DOHH2 (cell line): ENCODE data around the gene ZNF253.
"Not testable (repeated sequence)": the region's sequence is repeated elsewhere in the genome, so short reads cannot be mapped to it uniquely, and the experiment has no call there.

Experiments used
- H3F3A ChIP-seq: fragments of 200-600 bp; sonication (generic), shearing (Covaris generic); 2 replicates; pipeline ENCODE4 v1.6.0; 2016; ENCODE audit warnings: antibody characterized with exemption, mild to moderate bottlenecking; ENCODE audit not compliant: control insufficient read depth, insufficient read depth
- H3K27ac ChIP-seq: fragments of 200-600 bp; sonication (generic); 2 replicates; pipeline ENCODE4 v1.5.1; 2014; ENCODE audit warnings: low read depth, mild to moderate bottlenecking, low read length, moderate library complexity
- H3K27me3 ChIP-seq: fragments of 200-600 bp; sonication (generic); 2 replicates; pipeline ENCODE4 v1.6.1; 2014; ENCODE audit warnings: mild to moderate bottlenecking, low read length, mixed read lengths; ENCODE audit not compliant: control insufficient read depth
- H3K36me3 ChIP-seq: fragments of 200-600 bp; sonication (generic); 2 replicates; pipeline ENCODE4 v1.6.1; 2014; ENCODE audit warnings: mild to moderate bottlenecking, low read length, moderate library complexity, mixed read lengths; ENCODE audit not compliant: control insufficient read depth
- H3K4me1 ChIP-seq: fragments of 200-600 bp; sonication (generic); 2 replicates; pipeline ENCODE4 v1.6.1; 2014; ENCODE audit warnings: mild to moderate bottlenecking, low read length, mixed read lengths; ENCODE audit not compliant: control insufficient read depth
- H3K4me2 ChIP-seq: fragments of 200-600 bp; sonication (generic); 2 replicates; pipeline ENCODE4 v1.6.0; 2014; ENCODE audit warnings: mild to moderate bottlenecking, low read length, moderate library complexity
- H3K4me3 ChIP-seq: fragments of 200-600 bp; sonication (generic); 2 replicates; pipeline ENCODE4 v1.5.1; 2014; ENCODE audit warnings: mild to moderate bottlenecking, low read length, mixed read lengths
- H3K79me2 ChIP-seq: fragments of 200-600 bp; sonication (generic); 2 replicates; pipeline ENCODE4 v1.6.1; 2014; ENCODE audit warnings: mild to moderate bottlenecking, low read length, mixed read lengths; ENCODE audit not compliant: control insufficient read depth
- H3K9me2 ChIP-seq: fragments of 200-600 bp; sonication (generic); replicated peaks from 2 replicates; pipeline ENCODE4 v1.6.1; 2014; ENCODE audit warnings: mild to moderate bottlenecking, low read length, mixed read lengths; ENCODE audit not compliant: control insufficient read depth
- H3K9me3 ChIP-seq: fragments of 200-600 bp; sonication (generic); 2 replicates; pipeline ENCODE4 v1.6.1; 2014; ENCODE audit warnings: antibody characterized with exemption, low read length, mixed read lengths; ENCODE audit not compliant: control insufficient read depth, insufficient read depth
- H4K20me1 ChIP-seq: fragments of 200-600 bp; sonication (generic); 2 replicates; pipeline ENCODE4 v1.6.0; 2014; ENCODE audit warnings: low read depth, mild to moderate bottlenecking, antibody characterized with exemption, low read length, moderate library complexity; ENCODE audit not compliant: control insufficient read depth, insufficient read depth
- CTCF ChIP-seq: fragments of 200-600 bp; sonication (generic); IDR thresholded peaks from one replicate; pipeline ENCODE4 v1.5.1; 2014; ENCODE audit warnings: antibody characterized with exemption, mild to moderate bottlenecking, low read depth, low read length; ENCODE audit not compliant: poor library complexity, severe bottlenecking
- EZH2phosphoT487 ChIP-seq: fragments of 200-600 bp; sonication (generic); IDR thresholded peaks from 2 replicates; pipeline ENCODE4 v1.6.1; 2017; ENCODE audit warnings: borderline replicate concordance, mild to moderate bottlenecking, antibody characterized with exemption, low read length, moderate library complexity, mixed read lengths

The ZNF253 gene

GRCh38 chr19:19858751-19859150 lies 6.9 kb upstream of the ZNF253 start:
- Histone ChIP-seq H3F3A (no peaks in the 10 kb centered on the region), H3K9me3 (peaks cover 13% of the 10 kb centered on the region), H3K27me3 (no peaks in the 10 kb centered on the region), H4K20me1 (no peaks in the 10 kb centered on the region), H3K9me2 (no peaks in the 10 kb centered on the region), H3K36me3 (no peaks in the 10 kb centered on the region), H3K79me2 (no peaks in the 10 kb centered on the region), H3K4me3 (no peak overlapping the region), H3K27ac (no peak overlapping the region), H3K4me1 (no peaks in the 10 kb centered on the region), H3K4me2 (no peak overlapping the region)
- TF ChIP-seq EZH2phosphoT487 (no peak), CTCF (no peak)

- H3K4me2 ChIP-seq = no peak overlapping the region
- no peaks in the 10 kb centered on the region for H3F3A ChIP-seq
- H3K27me3 ChIP-seq = no peaks in the 10 kb centered on the region
- H3K79me2 ChIP-seq = no peaks in the 10 kb centered on the region; the same call in 1 of the 2 replicates
- no peak overlapping the region for H3K4me3 ChIP-seq
- no peaks in the 10 kb centered on the region for H3K9me2 ChIP-seq
- peaks cover 17% of the 10 kb centered on the region for H3K9me3 ChIP-seq
- peaks cover 1% of the 10 kb centered on the region; the same call in 1 of the 2 replicates for H3K36me3 ChIP-seq
- no peaks in the 10 kb centered on the region for H4K20me1 ChIP-seq
- H3K4me1 ChIP-seq = no peaks in the 10 kb centered on the region
- no peak overlapping the region for H3K27ac ChIP-seq
- no peak for TF ChIP-seq CTCF
- TF ChIP-seq EZH2phosphoT487 = no peak
Measured at GRCh38 chr19:19860756-19861390, 4.8 kb upstream of the ZNF253 start.

DNA sequence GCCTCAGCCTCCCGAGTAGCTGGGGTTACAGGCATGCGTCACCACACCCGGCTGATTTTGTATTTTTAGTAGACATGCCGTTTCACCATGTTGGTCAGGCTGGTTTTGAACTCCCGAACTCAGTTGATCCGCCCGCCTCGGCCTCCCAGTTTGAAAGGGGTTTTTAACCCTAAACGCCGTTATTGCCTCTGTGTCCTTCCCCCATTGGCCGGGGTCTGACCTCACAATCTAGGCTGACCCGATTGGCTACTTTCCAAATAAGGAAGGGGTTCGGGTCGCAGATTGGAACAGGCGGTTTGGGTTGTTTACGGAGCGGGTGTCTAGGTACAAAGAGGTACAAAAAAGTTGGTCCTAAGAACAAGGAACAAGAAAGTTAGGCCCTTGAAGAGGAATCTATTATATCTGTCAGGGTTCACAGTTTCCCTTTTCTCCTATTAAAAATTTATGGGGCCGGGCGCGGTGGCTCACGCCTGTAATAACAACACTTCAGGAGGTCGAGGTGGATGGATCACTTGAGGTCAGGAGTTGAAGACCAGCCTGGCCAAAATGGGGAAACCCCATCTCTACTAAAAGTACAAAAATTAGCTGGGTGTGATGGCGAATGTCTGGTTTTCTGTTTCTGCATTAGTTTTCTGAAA lies 1.0 kb downstream of the ZNF253 start:
- no peak for TF ChIP-seq CTCF
- Histone ChIP-seq H3K4me2 (peak overlapping the region; percentile 82), H4K20me1 (no peaks in the 10 kb centered on the region), H3K27ac (peak overlapping the region; percentile 84), H3K9me3 (peaks cover 26% of the 10 kb centered on the region), H3K27me3 (no peaks in the 10 kb centered on the region), H3K9me2 (no peaks in the 10 kb centered on the region), H3K36me3 (peaks cover 48% of the 10 kb centered on the region), H3K4me3 (peak overlapping the region; percentile 97), H3K4me1 (peaks cover 12% of the 10 kb centered on the region), H3K79me2 (peaks cover 58% of the 10 kb centered on the region), H3F3A (no peaks in the 10 kb centered on the region)

DNA sequence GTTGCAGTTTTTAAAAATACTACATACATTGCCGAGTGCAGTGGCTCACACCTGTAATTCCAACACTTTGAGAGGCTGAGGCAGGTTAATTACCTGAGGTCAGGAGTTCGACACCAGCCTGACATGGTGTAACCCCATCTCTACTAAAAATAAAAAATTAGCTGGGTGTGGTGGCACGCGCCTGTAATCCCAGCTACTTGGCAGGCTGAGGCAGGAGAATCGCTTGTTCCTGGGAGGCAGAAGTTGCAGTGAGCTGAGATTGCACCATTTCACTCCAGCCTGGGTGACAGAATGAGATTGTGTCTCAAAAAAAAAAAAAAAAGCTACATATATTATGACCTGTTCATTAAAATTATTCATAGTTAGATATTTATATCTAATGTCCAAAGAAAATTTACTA lies 4.4 kb downstream of the ZNF253 start:
- Histone ChIP-seq H3K4me1 (peaks cover 12% of the 10 kb centered on the region), H3K79me2 (peaks cover 87% of the 10 kb centered on the region), H3K9me3 (peaks cover 32% of the 10 kb centered on the region), H3K36me3 (peaks cover 75% of the 10 kb centered on the region)
- not testable (repeated sequence) for H3K27ac ChIP-seq, H3K4me3 ChIP-seq, H3K9me2 ChIP-seq, H3K27me3 ChIP-seq, H3K4me2 ChIP-seq, H3F3A ChIP-seq, H4K20me1 ChIP-seq
